Neural progenitor cell (in vitro differentiated cells): ENCODE data around the gene SEZ6L2. TPM values are rescaled to one million over a fixed set of nuclear protein-coding genes. Genes with fewer than 3 reads are reported as not detected.
A peak's percentile ranks its signal among the peaks of the same experiment; 100 is the strongest.

Experiments used
- DNase-seq: peaks from one replicate; pipeline ENCODE4 v3.0.0-alpha.2; 2016; ENCODE audit warnings: low spot score
- H2AFZ ChIP-seq: fragments of 200-600 bp; sonication (generic); replicated peaks from 2 replicates; pipeline ENCODE4 v1.6.1; 2016; ENCODE audit warnings: antibody characterized with exemption
- H3F3A ChIP-seq: fragments of 200-600 bp; sonication (generic); 2 replicates; pipeline ENCODE4 v1.6.1; 2016; ENCODE audit warnings: antibody characterized with exemption, low read depth
- H3K27ac ChIP-seq: fragments of 200-600 bp; sonication (generic); 2 replicates; pipeline ENCODE4 v1.5.1; 2016; ENCODE audit warnings: mild to moderate bottlenecking
- H3K27me3 ChIP-seq: fragments of 200-600 bp; sonication (generic); 2 replicates; pipeline ENCODE4 v1.6.1; 2016; ENCODE audit warnings: mild to moderate bottlenecking, moderate library complexity
- H3K36me3 ChIP-seq: fragments of 200-600 bp; sonication (generic); 2 replicates; pipeline ENCODE4 v1.5.1; 2016
- H3K4me1 ChIP-seq: fragments of 200-600 bp; sonication (generic); 2 replicates; pipeline ENCODE4 v1.6.1; 2016; ENCODE audit warnings: mixed run types
- H3K4me2 ChIP-seq: fragments of 200-600 bp; sonication (generic); 2 replicates; pipeline ENCODE4 v1.6.1; 2016
- H3K4me3 ChIP-seq: fragments of 200-600 bp; sonication (generic); 2 replicates; pipeline ENCODE4 v1.5.1; 2016
- H3K79me2 ChIP-seq: fragments of 200-600 bp; sonication (generic); 2 replicates; pipeline ENCODE4 v1.6.1; 2016; ENCODE audit warnings: low read depth
- H3K9ac ChIP-seq: fragments of 200-600 bp; sonication (generic); 2 replicates; pipeline ENCODE4 v1.6.1; 2016
- H3K9me3 ChIP-seq: fragments of 200-600 bp; sonication (generic); 2 replicates; pipeline ENCODE4 v1.5.1; 2016; ENCODE audit warnings: low read depth
- H4K20me1 ChIP-seq: fragments of 200-600 bp; sonication (generic); 2 replicates; pipeline ENCODE4 v1.6.1; 2016; ENCODE audit warnings: low read depth
- H3K27ac Mint-ChIP-seq: 3 replicates; pipeline ENCODE4 v1.8.0; 2021; ENCODE audit warnings: mixed read lengths
- H3K27me3 Mint-ChIP-seq: 2 replicates; pipeline ENCODE4 v1.8.0; 2022; ENCODE audit warnings: low read depth, mild to moderate bottlenecking, inconsistent platforms, moderate library complexity, mixed read lengths; ENCODE audit not compliant: insufficient read depth
- H3K36me3 Mint-ChIP-seq: 3 replicates; pipeline ENCODE4 v1.8.0; 2021; ENCODE audit warnings: mixed read lengths
- H3K4me1 Mint-ChIP-seq: 3 replicates; pipeline ENCODE4 v1.8.0; 2021; ENCODE audit warnings: mixed read lengths
- H3K4me3 Mint-ChIP-seq: 3 replicates; pipeline ENCODE4 v1.8.0; 2021; ENCODE audit warnings: mild to moderate bottlenecking, moderate library complexity, mixed read lengths
- H3K9me3 Mint-ChIP-seq: 3 replicates; pipeline ENCODE4 v1.8.0; 2020; ENCODE audit warnings: mixed read lengths
- EZH2 ChIP-seq: fragments of 200-600 bp; sonication (generic); IDR thresholded peaks from 2 replicates; pipeline ENCODE4 v1.6.1; 2017; ENCODE audit warnings: antibody characterized with exemption, mild to moderate bottlenecking, moderate library complexity
- EZH2phosphoT487 ChIP-seq: fragments of 200-600 bp; sonication (generic); IDR thresholded peaks from 2 replicates; pipeline ENCODE4 v1.6.1; 2017; ENCODE audit warnings: antibody characterized with exemption
- total RNA-seq: library from RNA; depleted of rRNA; stranded (reverse); fragments of >200 nt; gene quantifications from 2 replicates; pipeline ENCODE4 v1.2.3, GENCODE V29; 2015; ENCODE audit warnings: low replicate concordance
- TF ChIP-seq, protein P1 (sequence below): fragments of 200-600 bp; sonication (generic); IDR thresholded peaks from 2 replicates; pipeline ENCODE4 v1.5.1; 2017; ENCODE audit warnings: antibody characterized with exemption, mild to moderate bottlenecking

Gene SEZ6L2
- total RNA-seq, 1 donor from 2014 or later = 11.7 TPM

DNA sequence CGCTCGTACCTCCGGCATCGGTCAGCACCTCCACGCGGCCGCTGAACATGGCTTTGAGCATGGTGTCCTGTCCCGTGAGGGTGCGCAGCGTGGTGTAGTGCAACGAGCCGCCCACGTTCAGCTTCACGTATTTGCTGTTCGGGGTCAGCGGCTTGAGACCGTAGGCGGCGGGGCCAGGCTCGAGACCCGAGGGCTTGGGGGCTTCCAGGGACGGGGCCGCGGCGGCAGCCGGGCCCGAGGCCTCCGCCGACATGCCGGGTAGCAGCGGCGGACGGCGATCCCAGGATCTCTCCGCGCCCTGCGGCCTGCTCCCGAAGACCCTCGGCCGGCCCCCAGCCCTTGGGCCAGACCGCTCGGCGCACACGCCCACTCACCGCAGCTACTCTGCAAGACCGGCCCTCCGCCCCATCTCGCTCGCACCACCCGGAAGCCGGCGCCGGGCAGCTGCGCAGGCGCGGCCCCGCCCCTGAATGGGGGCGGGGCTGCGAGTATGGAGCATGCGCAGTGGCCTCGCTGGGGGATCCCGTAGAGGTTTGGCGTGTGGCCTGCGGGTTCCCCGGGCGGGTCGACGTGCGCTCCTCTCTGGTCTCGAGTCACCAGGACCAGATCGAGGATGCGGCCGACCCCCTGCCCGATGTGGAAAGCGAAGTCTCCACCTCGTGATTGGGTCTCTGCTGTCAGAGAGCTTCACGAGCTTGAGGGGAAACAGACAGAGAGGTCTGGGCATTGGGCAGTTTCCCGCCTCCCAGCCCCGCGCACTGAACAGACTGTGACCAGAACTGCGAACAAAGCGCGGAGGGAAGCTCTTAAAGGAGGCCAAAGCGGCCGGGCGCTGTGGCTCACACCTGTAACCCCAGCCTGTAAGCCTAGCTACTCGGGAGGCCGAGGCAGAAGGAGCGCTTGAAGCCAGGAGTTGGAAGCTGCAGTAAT lies 26.7 kb upstream of the SEZ6L2 start, which contains the start of gene KCTD13:
Gene KCTD13, minus strand, starts transcription at position 446 of the 930 bp plus-strand sequence. Its CDS starts 193 bp downstream, at position 253.
- Histone ChIP-seq H3K9ac (peak within 1 kb of the TSS; percentile 66), H2AFZ (peak within 1 kb of the TSS; percentile 74), H3K4me3 (peak within 1 kb of the TSS; percentile 78), H3K9me3 (no peaks in the 10 kb centered on the region), H3F3A (peaks cover 4% of the 10 kb centered on the region), H3K27ac (no peak within 1 kb of the TSS), H3K4me1 (peaks cover 11% of the 10 kb centered on the region), H3K36me3 (no peaks in the 10 kb centered on the region), H3K79me2 (peaks cover 13% of the 10 kb centered on the region), H4K20me1 (peaks cover 5% of the 10 kb centered on the region), H3K4me2 (peak within 1 kb of the TSS; percentile 97), H3K27me3 (no peaks in the 10 kb centered on the region)
- Mint-ChIP-seq H3K27ac (peak within 1 kb of the TSS; percentile 99), H3K9me3 (no peaks in the 10 kb centered on the region), H3K36me3 (peaks cover 5% of the 10 kb centered on the region), H3K4me1 (peaks cover 26% of the 10 kb centered on the region), H3K4me3 (peak within 1 kb of the TSS; percentile 95), H3K27me3 (peaks cover 5% of the 10 kb centered on the region)
- TF ChIP-seq EZH2 (no peak), EZH2phosphoT487 (no peak)
- TF ChIP-seq, protein P1, sequence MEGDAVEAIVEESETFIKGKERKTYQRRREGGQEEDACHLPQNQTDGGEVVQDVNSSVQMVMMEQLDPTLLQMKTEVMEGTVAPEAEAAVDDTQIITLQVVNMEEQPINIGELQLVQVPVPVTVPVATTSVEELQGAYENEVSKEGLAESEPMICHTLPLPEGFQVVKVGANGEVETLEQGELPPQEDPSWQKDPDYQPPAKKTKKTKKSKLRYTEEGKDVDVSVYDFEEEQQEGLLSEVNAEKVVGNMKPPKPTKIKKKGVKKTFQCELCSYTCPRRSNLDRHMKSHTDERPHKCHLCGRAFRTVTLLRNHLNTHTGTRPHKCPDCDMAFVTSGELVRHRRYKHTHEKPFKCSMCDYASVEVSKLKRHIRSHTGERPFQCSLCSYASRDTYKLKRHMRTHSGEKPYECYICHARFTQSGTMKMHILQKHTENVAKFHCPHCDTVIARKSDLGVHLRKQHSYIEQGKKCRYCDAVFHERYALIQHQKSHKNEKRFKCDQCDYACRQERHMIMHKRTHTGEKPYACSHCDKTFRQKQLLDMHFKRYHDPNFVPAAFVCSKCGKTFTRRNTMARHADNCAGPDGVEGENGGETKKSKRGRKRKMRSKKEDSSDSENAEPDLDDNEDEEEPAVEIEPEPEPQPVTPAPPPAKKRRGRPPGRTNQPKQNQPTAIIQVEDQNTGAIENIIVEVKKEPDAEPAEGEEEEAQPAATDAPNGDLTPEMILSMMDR = no peak
- peak; percentile 96 for DNase-seq

DNA sequence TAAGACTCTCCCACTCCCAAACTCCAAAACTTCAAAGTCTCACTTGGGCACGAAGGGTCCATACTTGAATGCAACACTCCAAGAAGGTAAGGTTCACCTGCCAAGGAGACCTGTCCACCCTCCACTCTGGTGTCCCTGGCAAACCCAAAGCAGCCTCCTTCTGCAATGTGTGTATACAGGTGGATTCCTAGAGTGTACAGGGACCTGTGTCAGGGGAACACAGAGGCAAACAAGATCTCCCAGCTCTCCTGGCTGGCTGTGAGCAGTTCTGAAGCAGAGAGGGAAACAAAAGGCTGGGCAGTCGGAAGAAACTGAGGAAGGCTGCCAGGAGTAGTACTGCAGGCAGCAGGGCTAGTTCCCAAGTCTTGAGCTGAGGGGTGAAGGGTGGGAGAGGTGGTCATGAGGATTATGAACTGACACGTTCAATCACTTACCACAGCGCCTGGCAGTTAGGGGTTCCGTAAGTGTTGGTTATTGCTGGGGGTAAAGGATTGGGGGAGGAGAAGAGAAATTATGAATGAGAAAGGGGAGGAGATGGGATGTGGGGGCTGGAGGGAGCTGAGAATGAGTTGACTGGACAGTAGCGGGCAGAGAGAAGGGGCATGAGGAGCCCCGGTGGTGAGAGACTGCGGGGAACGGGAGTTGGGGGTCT lies 25.9 kb upstream of the SEZ6L2 start:
- Mint-ChIP-seq H3K27ac (peak overlapping the region; percentile 69), H3K4me3 (peak overlapping the region; percentile 95), H3K36me3 (peaks cover 10% of the 10 kb centered on the region), H3K27me3 (peaks cover 5% of the 10 kb centered on the region), H3K4me1 (peaks cover 26% of the 10 kb centered on the region), H3K9me3 (no peaks in the 10 kb centered on the region)
- Histone ChIP-seq H3F3A (peaks cover 4% of the 10 kb centered on the region), H3K9me3 (no peaks in the 10 kb centered on the region), H3K4me2 (peak overlapping the region; percentile 97), H3K4me1 (peaks cover 11% of the 10 kb centered on the region), H3K27ac (no peak overlapping the region), H4K20me1 (peaks cover 5% of the 10 kb centered on the region), H3K79me2 (peaks cover 13% of the 10 kb centered on the region), H3K27me3 (no peaks in the 10 kb centered on the region), H2AFZ (peak overlapping the region; percentile 74), H3K36me3 (no peaks in the 10 kb centered on the region), H3K9ac (peak overlapping the region; percentile 66), H3K4me3 (peak overlapping the region; percentile 78)
- TF ChIP-seq EZH2 = no peak
- TF ChIP-seq, protein P1 = no peak
- DNase-seq = peak; percentile 35

DNA sequence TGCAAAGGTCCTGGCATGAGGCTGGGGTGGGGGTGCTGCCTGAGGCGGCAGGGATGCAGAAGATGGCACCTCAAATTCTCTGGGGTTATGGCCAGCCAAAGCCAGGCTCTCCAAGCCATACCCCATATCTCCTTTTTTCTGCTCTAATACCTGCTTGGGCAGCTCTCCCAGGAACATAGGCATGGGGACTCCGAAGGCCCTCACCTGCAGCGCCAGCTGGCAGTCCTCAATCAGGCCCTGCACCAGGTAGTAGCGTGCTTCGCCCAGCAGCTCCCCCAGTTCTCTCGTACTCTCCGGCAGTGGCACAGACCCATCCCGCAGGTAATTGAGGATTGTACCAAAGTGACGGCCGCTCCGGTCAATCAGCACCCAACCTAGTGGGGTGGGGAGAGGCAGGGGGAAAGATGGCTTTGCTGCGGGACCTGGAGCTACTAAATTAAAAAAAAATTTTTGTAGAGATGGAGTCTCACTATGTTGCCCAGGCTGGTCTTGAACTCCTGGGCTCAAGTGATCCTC lies 23.7 kb upstream of the SEZ6L2 start:
- no peak overlapping the region for H3K4me3 Mint-ChIP-seq
- no peak overlapping the region for H3K4me2 ChIP-seq
- H4K20me1 ChIP-seq = peaks cover 5% of the 10 kb centered on the region
- no peak for DNase-seq
- peaks cover 3% of the 10 kb centered on the region for H3K27me3 Mint-ChIP-seq
- TF ChIP-seq, protein P1 = no peak
- no peak for TF ChIP-seq EZH2
- TF ChIP-seq EZH2phosphoT487 = no peak
- H3K4me3 ChIP-seq = no peak overlapping the region
- peaks cover 26% of the 10 kb centered on the region for H3K4me1 Mint-ChIP-seq
- peaks cover 12% of the 10 kb centered on the region for H3K36me3 Mint-ChIP-seq
- H3K27ac Mint-ChIP-seq = no peak overlapping the region
- no peaks in the 10 kb centered on the region for H3K27me3 ChIP-seq
- peaks cover 11% of the 10 kb centered on the region for H3K4me1 ChIP-seq
- H3K9ac ChIP-seq = no peak overlapping the region
- H3K27ac ChIP-seq = no peak overlapping the region
- peaks cover under 1% of the 10 kb centered on the region for H3K36me3 ChIP-seq
- no peaks in the 10 kb centered on the region for H3K9me3 Mint-ChIP-seq
- H3K79me2 ChIP-seq = peaks cover 13% of the 10 kb centered on the region
- H3F3A ChIP-seq = peaks cover 4% of the 10 kb centered on the region
- no peaks in the 10 kb centered on the region for H3K9me3 ChIP-seq
- no peak overlapping the region for H2AFZ ChIP-seq
